B cell (primary cell): Measurements from ENCODE around the gene THEMIS. TPM values are rescaled to one million over a fixed set of nuclear protein-coding genes. Genes with fewer than 3 reads are reported as not detected.

Experiments used
- ATAC-seq: fragments of 200-7000 bp; cut with Tn5 transposase; one replicate; pipeline ENCODE4 v1.10.0; 2021; ENCODE audit warnings: low read depth, mild to moderate bottlenecking, moderate number of reproducible peaks, moderate library complexity
- CTCF ChIA-PET: fragments of 350-600 bp; sonication (Branson Sonifier 250); formaldehyde crosslinking; loops from one replicate; lab custom pipeline; 2021; ENCODE audit warnings: antibody characterized with exemption, inconsistent platforms; lab: Charles Lee
- POLR2A ChIA-PET: fragments of 350-600 bp; sonication (Branson Sonifier 250); formaldehyde crosslinking; loops from one replicate; lab custom pipeline; 2021; ENCODE audit warnings: antibody characterized with exemption; lab: Charles Lee
- DNase-seq: peaks from one replicate; pipeline ENCODE4 v3.0.0; 2013
- H2AFZ ChIP-seq: 2 replicates; pipeline ENCODE4 v1.6.1; 2012; ENCODE audit warnings: mild to moderate bottlenecking, low read depth, low read length; ENCODE audit not compliant: insufficient read depth, poor library complexity, severe bottlenecking
- H3K27ac ChIP-seq, 2 donors: 1 replicate in 1 of 2; 2 replicates in 1 of 2; pipeline ENCODE4 v1.5.1; 2012 to 2013; ENCODE audit warnings: low read length in 2 of 2, mild to moderate bottlenecking in 2 of 2, moderate library complexity in 1 of 2
- H3K27me3 ChIP-seq, 4 experiments: fragments of 200-600 bp in 1 of 4; sonication (generic) in 1 of 4; replicated peaks in 1 of 4; 1 replicate in 2 of 4; 2 replicates in 2 of 4; pipeline versions ENCODE4 v1.6.1 to v1.7.0; 2013 to 2016; ENCODE audit warnings: low read length in 3 of 4, mild to moderate bottlenecking in 2 of 4, mixed read lengths in 1 of 4, moderate library complexity in 1 of 4; ENCODE audit not compliant: insufficient read depth in 4 of 4, control insufficient read depth in 3 of 4; ENCODE audit errors: control extremely low read depth in 1 of 4
- H3K36me3 ChIP-seq, 2 experiments: replicated peaks in 1 of 2; 1 replicate in 1 of 2; 2 replicates in 1 of 2; pipeline versions ENCODE4 v1.6.1 to v1.7.1; 2013; ENCODE audit warnings: low read length in 1 of 2; ENCODE audit not compliant: insufficient read depth in 2 of 2, control insufficient read depth in 1 of 2; ENCODE audit errors: control extremely low read depth in 1 of 2, extremely low read depth in 1 of 2
- H3K4me1 ChIP-seq, 2 donors: fragments of 200-600 bp in 1 of 2; sonication (generic) in 1 of 2; 1 replicate in 1 of 2; 2 replicates in 1 of 2; pipeline versions ENCODE4 v1.5.1 to v1.6.1; 2013 to 2017; ENCODE audit warnings: low read length in 2 of 2; ENCODE audit not compliant: control insufficient read depth in 2 of 2, insufficient read depth in 2 of 2
- H3K4me2 ChIP-seq: replicated peaks from 2 replicates; pipeline ENCODE3; 2012; ENCODE audit warnings: mild to moderate bottlenecking, low read depth, low read length; ENCODE audit not compliant: poor library complexity, severe bottlenecking
- H3K4me3 ChIP-seq, 5 experiments: fragments of 200-600 bp in 1 of 5; sonication (generic) in 1 of 5; 1 replicate in 3 of 5; 2 replicates in 2 of 5; pipeline versions ENCODE4 v1.5.1 to v1.7.0; 2011 to 2016; ENCODE audit warnings: low read length in 4 of 5, mild to moderate bottlenecking in 4 of 5, low read depth in 2 of 5, control low read depth in 1 of 5, moderate library complexity in 1 of 5; ENCODE audit not compliant: insufficient read depth in 1 of 5; ENCODE audit errors: control extremely low read depth in 1 of 5, extremely low read depth in 1 of 5
- H3K79me2 ChIP-seq: fragments of 200-600 bp; sonication (generic); one replicate; pipeline ENCODE4 v1.6.0; 2016; ENCODE audit warnings: low read length; ENCODE audit not compliant: control insufficient read depth, insufficient read depth
- H3K9ac ChIP-seq: fragments of 200-600 bp; sonication (generic); 2 replicates; pipeline ENCODE4 v1.6.1; 2017; ENCODE audit warnings: mild to moderate bottlenecking, low read length, moderate library complexity
- H3K9me3 ChIP-seq, 3 donors: one replicate each; pipeline versions ENCODE4 v1.6.1 to v1.7.1; 2013; ENCODE audit warnings: low read length in 2 of 3; ENCODE audit not compliant: control insufficient read depth in 2 of 3, insufficient read depth in 1 of 3; ENCODE audit errors: control extremely low read depth in 1 of 3
- H4K20me1 ChIP-seq: 2 replicates; pipeline ENCODE4 v1.6.0; 2012; ENCODE audit warnings: mild to moderate bottlenecking, low read length; ENCODE audit not compliant: insufficient read depth, control insufficient read depth, poor library complexity, severe bottlenecking
- H3K27ac Mint-ChIP-seq: one replicate; pipeline ENCODE4 v1.8.0; 2021; ENCODE audit warnings: mixed read lengths
- H3K27me3 Mint-ChIP-seq: one replicate; pipeline ENCODE4 v1.8.0; 2021; ENCODE audit warnings: mixed read lengths
- H3K4me1 Mint-ChIP-seq: one replicate; pipeline ENCODE4 v1.8.0; 2021; ENCODE audit warnings: mixed read lengths
- H3K4me3 Mint-ChIP-seq: one replicate; pipeline ENCODE4 v1.8.0; 2021; ENCODE audit warnings: mixed read lengths
- H3K9me3 Mint-ChIP-seq: one replicate; pipeline ENCODE4 v1.8.0; 2022; ENCODE audit warnings: mixed read lengths; ENCODE audit not compliant: insufficient read depth
- EZH2 ChIP-seq: IDR thresholded peaks from 2 replicates; pipeline ENCODE4 v1.6.1; 2012; ENCODE audit warnings: borderline replicate concordance, low read depth, mild to moderate bottlenecking, moderate library complexity, low read length; ENCODE audit not compliant: insufficient read depth, poor library complexity, severe bottlenecking
- WGBS: methylation state at CpG from one replicate; pipeline ENCODE4 v1.1.5; 2013; ENCODE audit warnings: missing lambda C conversion rate; ENCODE audit not compliant: insufficient coverage; 5-methylcytosine and 5-hydroxymethylcytosine counted together
- intact Hi-C: fragments of 100-400 bp; cut with micrococcal nuclease; formaldehyde crosslinking; loops from one replicate; pipeline ENCODE4 v1.10.0; 2022
- polyA plus RNA-seq: library from polyadenylated mRNA; depleted of rRNA; stranded (reverse); fragments of >200 nt; gene quantifications from 2 replicates; pipeline ENCODE4 v1.2.3, GENCODE V29; 2012
- total RNA-seq, 2 donors: library from RNA; stranded (reverse); fragments of 120-200 nt in 1 of 2; gene quantifications; 1 replicate in 1 of 2; 2 replicates in 1 of 2; pipeline versions ENCODE4 v1.2.3 to v1.2.4, GENCODE V29; 2013 to 2022
- TF ChIP-seq, protein P1 (sequence below): fragments of 200-600 bp; IDR thresholded peaks from one replicate; pipeline ENCODE4 v1.8.0; 2022; ENCODE audit warnings: antibody characterized with exemption, mild to moderate bottlenecking

THEMIS gene
- total and polyA plus RNA-seq, 2 donors (not counting 1 experiment from before 2014, with no cell fraction given), result 0.10 to 0.30 TPM

DNA sequence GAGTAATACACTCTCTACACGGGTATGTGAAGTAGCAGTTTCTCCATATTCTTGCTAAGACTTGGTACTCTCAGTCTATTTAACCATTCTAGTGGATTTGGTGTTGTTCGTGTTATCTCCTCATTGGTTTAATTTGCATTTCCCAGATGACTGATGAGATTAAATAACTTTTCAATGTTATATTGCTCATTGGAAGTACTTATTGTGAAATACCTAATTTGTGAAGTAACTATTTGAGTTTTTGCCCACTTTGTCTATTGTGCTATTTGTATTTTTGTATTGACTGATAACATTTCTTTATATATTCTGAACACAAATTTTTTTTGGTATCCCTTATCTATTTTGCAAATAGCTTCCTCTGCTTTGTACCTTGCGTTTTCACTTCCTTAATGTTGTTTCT is 167.9 kb downstream of the THEMIS start:
- H3K27ac Mint-ChIP-seq, result no peak overlapping the region
- Histone ChIP-seq H2AFZ (no peak overlapping the region), H3K36me3 (no peaks in the 10 kb centered on the region), H3K4me1 (no peaks in the 10 kb centered on the region), H3K27ac (no peak overlapping the region), H3K4me3 (no peak overlapping the region), H3K27me3 (no peaks in the 10 kb centered on the region), H4K20me1 (no peaks in the 10 kb centered on the region), H3K9me3 (no peaks in the 10 kb centered on the region), H3K4me2 (no peak overlapping the region), H3K79me2 (no peaks in the 10 kb centered on the region), H3K9ac (no peak overlapping the region)
- ChIA-PET POLR2A (no interaction called here), CTCF (no interaction called here)
- DNase-seq (no peak), ATAC-seq (no peak)
- no peak overlapping the region for H3K4me3 Mint-ChIP-seq
- WGBS, result no CpG with 5 or more reads among the region's 3 CpGs
- no peaks in the 10 kb centered on the region for H3K4me1 Mint-ChIP-seq
- no peaks in the 10 kb centered on the region for H3K9me3 Mint-ChIP-seq
- no peak for TF ChIP-seq EZH2
- TF ChIP-seq, protein P1, sequence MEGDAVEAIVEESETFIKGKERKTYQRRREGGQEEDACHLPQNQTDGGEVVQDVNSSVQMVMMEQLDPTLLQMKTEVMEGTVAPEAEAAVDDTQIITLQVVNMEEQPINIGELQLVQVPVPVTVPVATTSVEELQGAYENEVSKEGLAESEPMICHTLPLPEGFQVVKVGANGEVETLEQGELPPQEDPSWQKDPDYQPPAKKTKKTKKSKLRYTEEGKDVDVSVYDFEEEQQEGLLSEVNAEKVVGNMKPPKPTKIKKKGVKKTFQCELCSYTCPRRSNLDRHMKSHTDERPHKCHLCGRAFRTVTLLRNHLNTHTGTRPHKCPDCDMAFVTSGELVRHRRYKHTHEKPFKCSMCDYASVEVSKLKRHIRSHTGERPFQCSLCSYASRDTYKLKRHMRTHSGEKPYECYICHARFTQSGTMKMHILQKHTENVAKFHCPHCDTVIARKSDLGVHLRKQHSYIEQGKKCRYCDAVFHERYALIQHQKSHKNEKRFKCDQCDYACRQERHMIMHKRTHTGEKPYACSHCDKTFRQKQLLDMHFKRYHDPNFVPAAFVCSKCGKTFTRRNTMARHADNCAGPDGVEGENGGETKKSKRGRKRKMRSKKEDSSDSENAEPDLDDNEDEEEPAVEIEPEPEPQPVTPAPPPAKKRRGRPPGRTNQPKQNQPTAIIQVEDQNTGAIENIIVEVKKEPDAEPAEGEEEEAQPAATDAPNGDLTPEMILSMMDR, result no peak
- no peaks in the 10 kb centered on the region for H3K27me3 Mint-ChIP-seq
- intact Hi-C loops, result loop anchor here (10.0 kb wide), 1 partner anchor 1842 kb away; no protein-coding TSS in a partner anchor

DNA sequence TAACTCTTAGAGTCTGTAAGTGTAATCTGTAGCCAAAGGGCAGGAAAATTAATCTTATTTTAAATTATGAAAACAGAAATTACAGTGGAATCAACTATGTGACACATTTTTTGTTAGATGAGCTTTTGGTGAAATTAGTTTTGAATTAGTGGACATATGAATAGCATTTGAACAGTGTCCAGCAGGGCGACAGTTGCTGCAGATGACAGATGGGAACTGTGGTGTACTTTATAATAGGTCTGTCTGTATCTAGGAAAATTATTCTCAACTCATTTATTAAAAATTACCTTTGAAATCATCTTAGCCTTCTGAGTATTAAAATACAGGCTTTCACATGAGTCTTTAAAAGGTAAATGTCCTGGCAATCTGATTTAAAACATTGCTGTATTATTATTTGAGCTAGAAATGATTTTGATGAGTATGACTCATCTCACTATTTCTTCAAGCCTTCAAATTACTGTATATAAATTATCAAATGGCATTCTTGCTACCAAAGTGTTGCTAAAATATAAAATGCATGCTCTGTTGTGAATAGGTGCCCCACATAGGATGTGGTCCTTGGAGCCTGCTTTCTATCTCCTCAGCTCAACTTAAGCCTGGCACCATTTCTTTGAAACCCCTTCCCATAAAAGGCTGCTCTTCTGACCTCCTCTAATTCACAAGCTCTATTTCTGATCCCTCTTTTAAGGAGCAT is 173.5 kb downstream of the THEMIS start:
- DNase-seq (no peak), ATAC-seq (no peak)
- no peak overlapping the region for H2AFZ ChIP-seq
- no peak overlapping the region for H3K9ac ChIP-seq
- no peaks in the 10 kb centered on the region for H3K36me3 ChIP-seq
- H3K4me3 Mint-ChIP-seq, result no peak overlapping the region
- ChIA-PET CTCF (no interaction called here), POLR2A (no interaction called here)
- TF ChIP-seq EZH2, result no peak
- TF ChIP-seq, protein P1, result no peak
- no peaks in the 10 kb centered on the region for H3K27me3 ChIP-seq
- H3K4me1 ChIP-seq, result no peaks in the 10 kb centered on the region
- no peaks in the 10 kb centered on the region for H3K9me3 Mint-ChIP-seq
- no peak overlapping the region for H3K27ac ChIP-seq
- no peaks in the 10 kb centered on the region for H3K27me3 Mint-ChIP-seq
- H3K4me3 ChIP-seq, result no peak overlapping the region
- WGBS, result no CpG with 5 or more reads among the region's 1 CpG
- no peak overlapping the region for H3K27ac Mint-ChIP-seq
- no peaks in the 10 kb centered on the region for H3K79me2 ChIP-seq
- no peaks in the 10 kb centered on the region for H4K20me1 ChIP-seq
- H3K4me2 ChIP-seq, result no peak overlapping the region
- no peaks in the 10 kb centered on the region for H3K4me1 Mint-ChIP-seq
- intact Hi-C loops, result no loop called here
- no peaks in the 10 kb centered on the region for H3K9me3 ChIP-seq
